HepG2 (cell line): ENCODE results near the gene SMIM30. TPM values are rescaled to one million over a fixed set of nuclear protein-coding genes. Genes with fewer than 3 reads are reported as not detected.

Source experiments
- ATAC-seq: fragments of 200-7000 bp; cut with Tn5 transposase; 3 replicates; pipeline ENCODE4 v1.9.1; 2020; ENCODE audit warnings: mild to moderate bottlenecking, moderate library complexity
- BruUV-seq: library from RNA; stranded (reverse); fragments of 400-500 nt; replicated peaks from 2 replicates; lab custom pipeline; 2021; lab: Mats Ljungman, UMichigan
- CTCF ChIA-PET: fragments of 300-600 bp; formaldehyde crosslinking; extraction: SDS; loops from one replicate; lab custom pipeline; 2021; ENCODE audit warnings: low total read pairs, inconsistent platforms, low intra/inter-chr PET ratio; lab: Yijun Ruan, JAX
- POLR2A ChIA-PET: fragments of 350-600 bp; sonication (Branson Sonifier 250); formaldehyde crosslinking; loops from one replicate; lab custom pipeline; 2020; ENCODE audit warnings: antibody characterized with exemption, inconsistent platforms; lab: Yijun Ruan, JAX
- DNase-seq: peaks from one replicate; pipeline ENCODE4 v3.0.0-alpha.2; 2015; ENCODE audit warnings: low spot score
- FAIRE-seq: peaks from 3 replicates; lab custom pipeline; 2011; peaks lifted over from hg19 to GRCh38; lab: Jason Lieb, UNC
- H2AFZ ChIP-seq: one replicate; pipeline ENCODE4 v1.6.1; 2011; ENCODE audit warnings: low read length, inconsistent platforms
- H3K27ac ChIP-seq: fragments of 300-600 bp; 3 replicates; pipeline ENCODE4 v1.8.0; 2011; ENCODE audit warnings: mixed run types, mild to moderate bottlenecking, mixed read lengths, low read length, inconsistent platforms; ENCODE audit not compliant: insufficient read depth; ENCODE audit errors: extremely low read length
- H3K27me3 ChIP-seq, 2 experiments: fragments of 200-600 bp in 1 of 2; 2 replicates in 1 of 2; 3 replicates in 1 of 2; pipeline versions ENCODE4 v1.6.0 to v1.8.0; 2011; ENCODE audit warnings: low read length in 2 of 2, mild to moderate bottlenecking in 2 of 2, moderate library complexity in 2 of 2, inconsistent platforms in 1 of 2; ENCODE audit not compliant: insufficient read depth in 2 of 2, control insufficient read depth in 1 of 2
- H3K36me3 ChIP-seq, 2 experiments: fragments of 200-600 bp in 1 of 2; replicated peaks in 1 of 2; 2 replicates in 1 of 2; 3 replicates in 1 of 2; pipeline versions ENCODE4 v1.5.1 to v1.8.0; 2011; ENCODE audit warnings: low read length in 2 of 2, inconsistent platforms in 1 of 2; ENCODE audit not compliant: insufficient read depth in 2 of 2, control insufficient read depth in 1 of 2
- H3K4me1 ChIP-seq: 2 replicates; pipeline ENCODE4 v1.5.1; 2012; ENCODE audit warnings: low read length, inconsistent platforms; ENCODE audit not compliant: insufficient read depth
- H3K4me2 ChIP-seq: 2 replicates; pipeline ENCODE4 v1.6.0; 2011; ENCODE audit warnings: low read depth, low read length, inconsistent platforms
- H3K4me3 ChIP-seq, 3 experiments: fragments of 200-600 bp in 1 of 3; sonication (generic), shearing (Covaris generic) in 1 of 3; replicated peaks in 1 of 3; 2 replicates each; pipeline ENCODE4 v1.5.1; 2011 to 2016; ENCODE audit warnings: low read length in 3 of 3, inconsistent platforms in 2 of 3, low read depth in 2 of 3, mild to moderate bottlenecking in 2 of 3, control low read depth in 1 of 3, mixed read lengths in 1 of 3; ENCODE audit not compliant: insufficient read depth in 1 of 3
- H3K79me2 ChIP-seq: one replicate; pipeline ENCODE4 v1.6.1; 2011; ENCODE audit warnings: low read length, inconsistent platforms; ENCODE audit not compliant: insufficient read depth
- H3K9ac ChIP-seq: 2 replicates; pipeline ENCODE4 v1.6.0; 2011; ENCODE audit warnings: mild to moderate bottlenecking, low read depth, low read length, inconsistent platforms; ENCODE audit not compliant: insufficient read depth
- H3K9me3 ChIP-seq: 2 replicates; pipeline ENCODE4 v1.5.1; 2012; ENCODE audit warnings: mild to moderate bottlenecking, low read length
- H4K20me1 ChIP-seq: 2 replicates; pipeline ENCODE4 v1.6.0; 2011; ENCODE audit warnings: inconsistent platforms, mild to moderate bottlenecking, low read length, moderate library complexity; ENCODE audit not compliant: insufficient read depth
- HNRNPH1 ChIP-seq: fragments of 200-400 bp; formaldehyde crosslinking; optimal IDR thresholded peaks from 2 replicates; pipeline ENCODE3; 2017; ENCODE audit warnings: mild to moderate bottlenecking, low read depth, low read length
- KDM1A ChIP-seq: IDR thresholded peaks from 2 replicates; pipeline ENCODE4 v1.6.1; 2016; ENCODE audit warnings: missing compliant biosample characterization
- MEIS2 ChIP-seq: sonication (generic); formaldehyde crosslinking; IDR thresholded peaks from 2 replicates; pipeline ENCODE4 v1.9.0; 2021; ENCODE audit warnings: mild to moderate bottlenecking, missing genetic modification reagents
- NFATC3 ChIP-seq: sonication (generic); formaldehyde crosslinking; IDR thresholded peaks from 2 replicates; pipeline ENCODE4 v1.5.1; 2020; ENCODE audit warnings: mild to moderate bottlenecking, missing genetic modification reagents
- RFX1 ChIP-seq: fragments of 450-650 bp; IDR thresholded peaks from 2 replicates; pipeline ENCODE4 v1.6.1; 2017
- RFXAP ChIP-seq: sonication (generic); formaldehyde crosslinking; IDR thresholded peaks from 2 replicates; pipeline ENCODE4 v1.4.0; 2020; ENCODE audit warnings: missing genetic modification reagents, borderline replicate concordance
- WGBS: methylation state at CpG from one replicate; pipeline ENCODE4 v1.1.6; 2017; ENCODE audit warnings: low lambda C conversion rate; 5-methylcytosine and 5-hydroxymethylcytosine counted together
- in situ Hi-C: cut with HindIII; loops from 2 replicates; pipeline ENCODE4 v1.10.0; 2017; ENCODE audit warnings: low pct_unique_long_range_greater_than_20kb; ENCODE audit not compliant: extremely low pct_ligation_motif_present
- intact Hi-C: fragments of 100-400 bp; cut with micrococcal nuclease; formaldehyde crosslinking; loops from one replicate; pipeline ENCODE4 v1.10.0; 2022; ENCODE audit not compliant: unreplicated experiment
- polyA plus RNA-seq, 8 experiments: library from polyadenylated mRNA; depleted of rRNA in 3 of 8; stranded (reverse) in 7 of 8; unstranded in 1 of 8; fragments of >200 nt; fragmentation: Illumina TruSeq in 4 of 8; extraction: Trizol in 4 of 8; gene quantifications; 2 replicates each; pipeline versions ENCODE4 v1.2.1 to v1.2.3, GENCODE V29; 2011 to 2016; ENCODE audit warnings: low read depth in 4 of 8, missing spikeins in 1 of 8, mixed read lengths in 1 of 8; ENCODE audit not compliant: insufficient read depth in 1 of 8
- total RNA-seq, 5 experiments: library from RNA; depleted of rRNA; stranded (reverse); fragments of >200 nt; fragmentation: Illumina TruSeq; extraction: Trizol; gene quantifications; 2 replicates each; pipeline ENCODE4 v1.2.3, GENCODE V29; 2016; ENCODE audit warnings: low read depth in 1 of 5

SMIM30 gene
- total and polyA plus RNA-seq, 2 of the 13 experiments (the other 11 are each of a cell fraction or from before 2014, with no cell fraction given), result 23.5 to 25.2 TPM

GRCh38 chr7:113143486-113144257 lies 25.3 kb upstream of the SMIM30 start:
- Histone ChIP-seq H3K79me2 (no peaks in the 10 kb centered on the region), H3K4me2 (no peak overlapping the region), H3K9me3 (no peaks in the 10 kb centered on the region), H3K4me1 (no peaks in the 10 kb centered on the region), H3K36me3 (no peaks in the 10 kb centered on the region), H3K4me3 (no peak overlapping the region), H3K27ac (no peak overlapping the region), H2AFZ (no peak overlapping the region), H4K20me1 (no peaks in the 10 kb centered on the region), H3K27me3 (no peaks in the 10 kb centered on the region; a peak in 1 of 5 replicates), H3K9ac (no peak overlapping the region)
- no peak for ATAC-seq
- DNase-seq, result no peak
- no TSS peak for BruUV-seq
- ChIA-PET POLR2A (no interaction called here), CTCF (no interaction called here)
- 4% methylated on average over 2 of the region's 2 CpGs for WGBS
- TF ChIP-seq MEIS2 (CRISPR knock-in tag) (no peak), RFX1 (no peak)
- FAIRE-seq, result no peak
- intact Hi-C loops, result no loop called here
- in situ Hi-C loops, result no loop called here

DNA sequence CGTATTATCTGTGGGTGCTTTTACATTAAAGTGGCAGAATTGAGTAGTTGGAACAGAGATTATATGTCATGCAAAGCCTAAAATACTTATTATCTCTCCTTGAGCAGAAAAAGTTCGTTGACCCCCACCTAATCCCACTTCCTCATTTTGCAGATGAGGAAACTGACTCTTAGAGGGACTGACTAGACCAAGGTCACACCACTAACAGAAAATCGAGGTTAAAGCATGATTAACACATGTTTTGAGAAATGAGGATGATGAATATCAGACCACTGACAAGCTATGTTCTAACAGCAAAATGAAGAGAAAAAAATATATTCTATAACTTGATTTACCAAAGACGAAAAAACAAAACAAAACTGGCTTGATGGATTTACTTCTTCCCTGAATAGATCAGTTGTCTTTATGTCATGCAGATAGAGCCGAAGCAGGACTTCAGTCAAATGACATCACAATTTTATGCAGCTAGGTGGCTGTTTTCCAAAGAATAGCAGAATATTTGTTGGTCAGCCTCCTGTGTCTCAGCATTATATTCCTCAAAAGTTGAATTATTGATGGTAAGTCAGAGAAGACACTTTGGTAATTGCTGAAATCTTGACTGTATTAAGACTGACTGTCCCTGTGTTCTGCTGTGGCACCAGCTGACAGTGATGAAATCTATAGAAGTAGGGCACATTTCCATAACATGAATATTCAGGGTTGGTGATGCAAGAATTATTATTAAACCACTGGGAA lies 24.2 kb upstream of the SMIM30 start:
- no TSS peak for BruUV-seq

More for the DNA sequence above, 24.2 kb upstream of the SMIM30 start:
- Histone ChIP-seq H3K27ac (no peak overlapping the region), H3K4me3 (no peak overlapping the region), H3K4me2 (no peak overlapping the region), H3K9ac (no peak overlapping the region), H3K36me3 (no peaks in the 10 kb centered on the region), H2AFZ (no peak overlapping the region), H3K4me1 (no peaks in the 10 kb centered on the region), H3K79me2 (no peaks in the 10 kb centered on the region), H3K27me3 (no peaks in the 10 kb centered on the region; a peak in 1 of 5 replicates)
- intact Hi-C loops, result no loop called here
- no peak for TF ChIP-seq RFXAP (CRISPR knock-in tag)
- no peak for TF ChIP-seq HNRNPH1
- TF ChIP-seq NFATC3, result no peak
- TF ChIP-seq KDM1A (CRISPR knock-in tag), result no peak
- TF ChIP-seq, all 625 proteins: peak for 0
- POLR2A ChIA-PET, result no interaction called here
- ATAC-seq (no peak), FAIRE-seq (no peak), DNase-seq (no peak)
- Histone ChIP-seq H3K9me3 (no peaks in the 10 kb centered on the region), H4K20me1 (no peaks in the 10 kb centered on the region)
- CTCF ChIA-PET, result no interaction called here
- WGBS, result 2% methylated on average over 5 of the region's 5 CpGs
- in situ Hi-C loops, result no loop called here
